GM21390 (cell line): ENCODE results near the gene EMD.
"Not testable (repeated sequence)": the region's sequence is repeated elsewhere in the genome, so short reads cannot be mapped to it uniquely, and the experiment has no call there.

ENCODE experiments used
- ATAC-seq: cut with Tn5 transposase; IDR thresholded peaks from one replicate; pipeline ENCODE4 v1.9.1; 2021; ENCODE audit not compliant: unreplicated experiment

The EMD gene

GRCh38 chrX:154389812-154390747 is 11.0 kb downstream of the EMD start:
- peak; percentile 77 for ATAC-seq

- ATAC-seq = not testable (repeated sequence)
Measured at GRCh38 chrX:154396363-154396762, 17.3 kb downstream of the EMD start.

- ATAC-seq = peak; percentile 52
Measured at GRCh38 chrX:154396973-154397887, 18.1 kb downstream of the EMD start.

- ATAC-seq = peak; percentile 66
Measured at GRCh38 chrX:154397888-154398667, 19.0 kb downstream of the EMD start, which contains the start of gene RPL10. RPL10 (plus strand) TSS chrX:154398377; CDS start chrX:154398520, 143 bp downstream.

GRCh38 chrX:154398668-154399526 is 19.8 kb downstream of the EMD start:
- ATAC-seq = peak; percentile 28

GRCh38 chrX:154399527-154400368 is 20.7 kb downstream of the EMD start:
- no peak for ATAC-seq

- not testable (repeated sequence) for ATAC-seq
Measured at GRCh38 chrX:154400369-154400817, 21.3 kb downstream of the EMD start.

GRCh38 chrX:154401045-154401799 is 22.1 kb downstream of the EMD start:
- no peak for ATAC-seq

GRCh38 chrX:154401918-154402621 is 23.0 kb downstream of the EMD start:
- ATAC-seq = no peak

- no peak for ATAC-seq
Measured at GRCh38 chrX:154402622-154403127, 23.6 kb downstream of the EMD start.

- no peak for ATAC-seq
Measured at GRCh38 chrX:154403192-154403591, 24.1 kb downstream of the EMD start.

- ATAC-seq = no peak
Measured at GRCh38 chrX:154403858-154404257, 24.8 kb downstream of the EMD start.

GRCh38 chrX:154404625-154405192 is 25.6 kb downstream of the EMD start:
- ATAC-seq = no peak

GRCh38 chrX:154408659-154409221 is 29.6 kb downstream of the EMD start:
- ATAC-seq = no peak

GRCh38 chrX:154409222-154409871 is 30.3 kb downstream of the EMD start, which contains the start of gene DNASE1L1:
DNASE1L1 (minus strand) TSS chrX:154409254; CDS start chrX:154405568, 3,686 bp downstream.
- peak; percentile 46 for ATAC-seq

- peak; percentile 62 for ATAC-seq
Measured at GRCh38 chrX:154411981-154412340, 32.9 kb downstream of the EMD start.
